ENCODE results near the gene TTC38. TPM values are rescaled to one million over a fixed set of nuclear protein-coding genes. Genes with fewer than 3 reads are reported as not detected.
"Not testable (repeated sequence)": the region's sequence is repeated elsewhere in the genome, so short reads cannot be mapped to it uniquely, and the experiment has no call there.

Gene TTC38
- total RNA-seq, 2 donors from 2014 or later = 13.8 to 18.0 TPM

DNA sequence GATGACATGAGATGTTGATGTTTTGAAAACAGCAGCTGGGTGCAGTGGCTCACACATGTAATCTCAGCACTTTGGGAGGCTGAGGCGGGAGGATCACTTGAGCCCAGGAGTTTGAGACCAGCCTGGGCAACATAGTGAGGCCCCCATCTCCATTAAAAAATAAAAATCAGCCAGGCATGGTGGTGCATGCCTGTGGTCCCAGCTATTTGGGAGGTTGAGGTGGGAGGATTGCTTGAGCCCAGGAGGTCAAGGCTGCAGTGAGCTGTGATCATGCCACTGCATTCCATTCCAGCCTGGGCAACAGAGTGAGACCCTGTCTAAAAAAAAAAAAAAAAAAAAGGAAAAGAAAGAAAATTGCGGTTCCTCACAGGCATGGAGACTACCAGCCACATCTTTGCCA lies 45.0 kb downstream of the TTC38 start:
- not testable (repeated sequence) for H3K4me3 Mint-ChIP-seq; H3K4me1 Mint-ChIP-seq; H3K27me3 Mint-ChIP-seq; H3K9me3 Mint-ChIP-seq; H3K27ac Mint-ChIP-seq; ATAC-seq (replicated peaks)
- peaks cover 27% of the 10 kb centered on the region for H3K36me3 Mint-ChIP-seq (ENCODE audit: low read depth)

DNA sequence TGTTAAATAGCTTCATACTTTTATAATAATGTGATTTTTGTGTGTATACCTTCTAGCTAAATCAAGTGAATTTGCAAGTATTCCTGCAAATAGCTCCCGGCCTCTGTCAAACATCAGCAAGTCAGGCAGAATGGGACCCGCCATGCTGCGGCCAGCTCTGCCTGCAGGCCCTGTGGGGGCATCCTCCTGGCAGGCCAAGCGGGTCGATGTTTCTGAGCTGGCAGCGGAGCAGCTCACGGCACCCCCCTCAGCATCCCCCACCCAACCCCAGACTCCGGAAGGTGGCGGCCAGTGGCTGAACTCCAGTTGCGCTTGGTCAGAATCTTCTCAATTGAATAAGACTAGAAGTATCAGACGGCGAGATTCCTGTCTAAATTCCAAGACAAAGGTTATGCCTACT lies 48.2 kb downstream of the TTC38 start:
- Mint-ChIP-seq H3K27me3 (no peaks in the 10 kb centered on the region), H3K9me3 (no peaks in the 10 kb centered on the region), H3K4me1 (no peaks in the 10 kb centered on the region), H3K27ac (no peak overlapping the region), H3K36me3 (ENCODE audit: low read depth) (peaks cover 15% of the 10 kb centered on the region), H3K4me3 (no peak overlapping the region)
- no peak for ATAC-seq (replicated peaks)

DNA sequence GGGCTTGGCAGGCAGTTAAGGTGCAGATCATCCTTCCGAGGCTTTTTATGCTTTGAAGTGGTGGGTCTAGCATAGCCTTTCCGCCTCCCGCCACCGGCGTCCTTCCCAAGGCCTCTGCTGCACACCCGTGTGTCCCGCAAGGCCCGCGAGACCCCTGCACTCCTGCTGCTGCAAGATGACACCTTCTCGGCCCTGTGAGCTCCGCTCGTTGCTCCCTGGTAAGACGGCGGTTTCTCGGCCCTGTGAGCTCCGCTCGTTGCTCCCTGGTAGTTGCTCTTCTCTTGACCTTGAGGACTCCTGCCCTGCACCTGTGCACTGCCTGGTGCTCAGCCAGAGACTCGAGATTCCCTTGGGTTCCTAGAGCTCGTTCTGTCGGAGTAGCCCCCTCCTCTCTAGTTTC lies 49.8 kb downstream of the TTC38 start:
- Mint-ChIP-seq H3K4me1 (no peaks in the 10 kb centered on the region), H3K36me3 (ENCODE audit: low read depth) (peaks cover 15% of the 10 kb centered on the region), H3K9me3 (no peaks in the 10 kb centered on the region), H3K27ac (no peak overlapping the region), H3K4me3 (no peak overlapping the region), H3K27me3 (no peaks in the 10 kb centered on the region)
- ATAC-seq (replicated peaks) = no peak

DNA sequence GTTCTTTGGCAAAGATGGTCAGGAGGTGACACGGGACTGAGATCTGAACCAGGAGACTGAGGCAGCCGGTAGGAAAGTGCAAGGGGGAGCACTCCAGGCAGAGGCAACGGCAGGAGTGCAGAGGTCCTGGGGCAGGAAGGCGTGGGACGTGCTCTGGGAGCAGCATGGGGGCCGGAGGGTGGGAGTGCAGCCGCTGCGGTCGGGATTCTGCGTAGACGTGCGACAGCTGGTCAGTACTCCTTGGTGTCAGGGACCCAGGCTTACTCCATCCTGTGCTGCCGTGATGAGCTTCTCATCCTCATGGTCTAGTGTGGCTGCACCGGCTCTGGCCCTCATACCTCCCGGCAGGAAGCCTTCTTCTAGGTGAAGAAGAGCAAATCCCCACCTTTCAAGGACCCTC lies 50.8 kb downstream of the TTC38 start:
- Mint-ChIP-seq H3K36me3 (ENCODE audit: low read depth) (peaks cover 15% of the 10 kb centered on the region), H3K9me3 (no peaks in the 10 kb centered on the region), H3K27ac (no peak overlapping the region), H3K27me3 (no peaks in the 10 kb centered on the region), H3K4me1 (no peaks in the 10 kb centered on the region), H3K4me3 (no peak overlapping the region)
- ATAC-seq (replicated peaks) = no peak

DNA sequence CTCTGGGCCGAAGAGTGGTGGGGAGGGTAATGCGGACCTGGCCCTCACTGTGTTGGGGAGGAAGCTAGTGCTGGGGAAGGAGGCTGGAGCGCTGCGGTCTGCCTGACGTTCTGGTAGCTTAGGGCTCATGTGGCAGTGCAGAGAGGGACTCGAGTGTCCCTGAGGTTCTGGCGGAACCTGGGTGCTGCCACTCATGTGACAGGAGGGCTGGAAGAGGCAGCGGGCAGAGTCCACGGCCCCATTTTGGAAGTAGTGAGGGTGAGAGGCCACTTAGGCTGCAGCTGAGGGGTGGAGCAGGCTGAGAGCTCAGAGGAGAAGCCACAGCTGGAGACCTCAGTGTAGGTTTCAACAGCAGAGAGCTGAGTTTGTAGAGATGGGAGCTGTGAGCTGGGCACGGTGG lies 51.5 kb downstream of the TTC38 start:
- no peaks in the 10 kb centered on the region for H3K4me1 Mint-ChIP-seq
- no peak for ATAC-seq (replicated peaks)
- H3K4me3 Mint-ChIP-seq = no peak overlapping the region
- H3K27me3 Mint-ChIP-seq = no peaks in the 10 kb centered on the region
- peaks cover 15% of the 10 kb centered on the region for H3K36me3 Mint-ChIP-seq (ENCODE audit: low read depth)
- no peaks in the 10 kb centered on the region for H3K9me3 Mint-ChIP-seq
- no peak overlapping the region for H3K27ac Mint-ChIP-seq

- H3K4me3 Mint-ChIP-seq = no peak overlapping the region
- no peak for ATAC-seq (replicated peaks)
- H3K36me3 Mint-ChIP-seq (ENCODE audit: low read depth) = peaks cover 15% of the 10 kb centered on the region
- no peaks in the 10 kb centered on the region for H3K9me3 Mint-ChIP-seq
- no peak overlapping the region for H3K27ac Mint-ChIP-seq
- no peaks in the 10 kb centered on the region for H3K4me1 Mint-ChIP-seq
- H3K27me3 Mint-ChIP-seq = no peaks in the 10 kb centered on the region
Observed at GRCh38 chr22:46320166-46320710, 52.4 kb downstream of the TTC38 start.

- Mint-ChIP-seq H3K9me3 (no peaks in the 10 kb centered on the region), H3K36me3 (ENCODE audit: low read depth) (peaks cover 15% of the 10 kb centered on the region), H3K27me3 (no peaks in the 10 kb centered on the region), H3K27ac (no peak overlapping the region), H3K4me1 (no peaks in the 10 kb centered on the region), H3K4me3 (no peak overlapping the region)
- no peak for ATAC-seq (replicated peaks)
Observed at GRCh38 chr22:46320716-46321386, 53.0 kb downstream of the TTC38 start.

DNA sequence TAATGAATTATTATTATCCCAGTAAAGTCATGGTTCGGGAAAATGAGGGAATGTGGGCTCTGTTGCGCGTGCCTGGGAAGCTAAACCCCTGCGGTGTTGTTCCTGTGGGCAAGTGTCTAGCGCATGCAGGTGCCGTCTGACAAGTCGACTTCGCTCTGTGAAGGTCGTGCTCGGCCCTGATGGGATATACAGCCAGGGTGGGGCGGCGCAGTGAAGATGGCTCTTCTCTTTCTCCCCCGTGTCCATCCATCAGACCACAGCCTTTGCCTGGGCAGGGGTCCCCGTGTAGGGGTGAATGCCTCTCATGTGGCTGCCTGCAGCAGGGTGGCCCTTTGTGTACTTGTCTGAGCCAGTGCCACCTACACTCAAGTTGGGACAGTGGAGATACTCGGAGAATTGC lies 54.9 kb downstream of the TTC38 start:
- Mint-ChIP-seq H3K4me3 (no peak overlapping the region), H3K9me3 (no peaks in the 10 kb centered on the region), H3K27me3 (no peaks in the 10 kb centered on the region), H3K4me1 (no peaks in the 10 kb centered on the region), H3K27ac (no peak overlapping the region), H3K36me3 (ENCODE audit: low read depth) (peaks cover 14% of the 10 kb centered on the region)
- ATAC-seq (replicated peaks) = no peak

GRCh38 chr22:46323162-46323561 lies 55.4 kb downstream of the TTC38 start:
- H3K36me3 Mint-ChIP-seq (ENCODE audit: low read depth) = peaks cover 9% of the 10 kb centered on the region
- H3K4me3 Mint-ChIP-seq = no peak overlapping the region
- H3K27me3 Mint-ChIP-seq = no peaks in the 10 kb centered on the region
- H3K27ac Mint-ChIP-seq = no peak overlapping the region
- no peak for ATAC-seq (replicated peaks)
- no peaks in the 10 kb centered on the region for H3K9me3 Mint-ChIP-seq
- H3K4me1 Mint-ChIP-seq = no peaks in the 10 kb centered on the region

DNA sequence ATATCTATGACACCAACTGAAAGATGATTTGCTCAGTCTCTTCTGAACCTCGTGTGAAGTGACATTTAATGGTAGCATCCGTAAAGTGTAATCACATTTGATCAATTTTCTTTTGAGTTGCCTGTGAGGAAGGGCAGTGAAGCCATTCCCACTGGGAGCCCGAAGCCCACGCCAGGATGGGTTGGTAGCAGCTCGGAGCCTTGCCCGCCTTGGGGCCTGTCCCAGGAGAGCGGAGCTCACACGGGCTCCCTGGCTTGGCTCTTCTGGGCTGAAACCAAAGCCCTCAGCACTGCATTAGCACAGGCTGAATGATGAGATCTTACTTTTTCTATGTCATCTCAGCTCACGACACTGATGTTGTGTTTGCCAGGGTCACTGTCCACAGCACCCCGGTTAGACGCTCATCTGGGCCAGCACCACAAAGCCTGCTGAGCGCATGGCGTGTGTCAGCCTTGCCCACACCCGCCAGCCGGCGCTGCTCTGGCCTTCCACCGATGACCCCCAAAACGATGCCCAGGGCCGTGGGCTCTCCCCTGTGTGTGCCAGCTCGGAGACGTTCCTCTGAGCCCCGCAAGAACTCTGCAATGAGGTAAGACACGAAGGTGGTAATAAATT lies 58.4 kb downstream of the TTC38 start:
- Mint-ChIP-seq H3K36me3 (ENCODE audit: low read depth) (peaks cover 15% of the 10 kb centered on the region), H3K27me3 (no peaks in the 10 kb centered on the region), H3K9me3 (no peaks in the 10 kb centered on the region), H3K27ac (no peak overlapping the region), H3K4me3 (no peak overlapping the region), H3K4me1 (no peaks in the 10 kb centered on the region)
- no peak for ATAC-seq (replicated peaks)

DNA sequence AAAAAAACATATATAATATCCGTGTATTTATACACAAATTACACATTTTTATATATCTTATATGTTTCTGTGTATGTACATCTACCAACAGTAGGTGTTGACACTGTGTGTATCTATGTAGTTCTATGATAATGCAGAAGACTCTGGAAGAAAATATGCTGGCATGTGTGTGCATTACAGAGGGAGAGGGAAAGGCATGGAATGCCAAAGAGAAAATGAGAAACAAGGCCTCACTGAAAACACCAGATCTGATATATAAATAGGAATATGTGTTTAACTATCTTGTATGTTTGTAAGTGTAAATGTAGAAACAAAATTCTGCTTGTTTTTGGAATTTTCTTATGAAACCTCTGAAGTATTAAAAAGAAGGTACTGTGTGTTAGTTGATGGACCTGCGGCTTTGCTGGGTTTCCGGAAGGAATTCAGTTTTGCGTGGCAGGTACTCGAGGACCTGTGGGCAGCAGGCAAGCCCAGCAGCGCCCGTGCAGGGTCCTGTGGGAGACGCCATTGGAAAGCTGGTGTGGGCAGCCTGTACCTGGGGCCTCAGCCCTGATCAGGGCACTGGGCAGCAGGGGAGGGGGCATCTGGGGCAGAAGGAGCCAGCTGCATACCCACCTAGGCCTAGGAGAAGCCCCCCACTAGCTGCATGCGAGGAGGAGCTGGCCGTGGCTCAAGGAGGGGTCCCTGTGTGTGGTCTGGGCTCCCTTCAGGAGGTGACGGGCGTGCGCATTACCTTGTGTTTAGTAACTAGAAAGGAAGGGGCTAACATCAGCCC lies 60.1 kb downstream of the TTC38 start:
- peaks cover 15% of the 10 kb centered on the region for H3K36me3 Mint-ChIP-seq (ENCODE audit: low read depth)
- H3K27me3 Mint-ChIP-seq = no peaks in the 10 kb centered on the region
- H3K4me3 Mint-ChIP-seq = no peak overlapping the region
- H3K27ac Mint-ChIP-seq = no peak overlapping the region
- ATAC-seq (replicated peaks) = no peak
- H3K9me3 Mint-ChIP-seq = no peaks in the 10 kb centered on the region
- no peaks in the 10 kb centered on the region for H3K4me1 Mint-ChIP-seq

GRCh38 chr22:46328797-46329196 lies 61.0 kb downstream of the TTC38 start:
- Mint-ChIP-seq H3K27me3 (no peaks in the 10 kb centered on the region), H3K36me3 (ENCODE audit: low read depth) (peaks cover 15% of the 10 kb centered on the region), H3K4me3 (no peak overlapping the region), H3K9me3 (no peaks in the 10 kb centered on the region), H3K27ac (no peak overlapping the region), H3K4me1 (no peaks in the 10 kb centered on the region)
- ATAC-seq (replicated peaks) = no peak

DNA sequence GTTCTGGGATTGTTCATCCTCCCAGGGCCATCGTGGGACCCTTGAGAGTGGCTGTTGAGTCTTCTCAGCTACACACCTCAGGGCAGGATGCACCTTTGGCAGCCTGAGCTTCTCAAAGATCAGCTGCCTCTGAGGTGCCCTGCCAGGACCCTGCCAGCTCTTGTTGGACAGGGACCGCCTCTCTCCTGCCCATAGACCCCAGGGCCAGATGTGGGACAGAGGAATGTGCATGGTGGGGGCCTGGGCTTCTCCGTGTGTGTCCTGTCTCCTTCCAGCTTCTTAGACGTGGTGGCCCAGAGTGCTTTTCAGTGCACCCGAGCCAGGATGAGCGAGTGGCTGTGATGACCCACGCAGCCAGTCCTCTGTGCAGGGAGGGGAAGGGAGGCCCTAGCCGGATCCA lies 61.8 kb downstream of the TTC38 start:
- Mint-ChIP-seq H3K36me3 (ENCODE audit: low read depth) (peaks cover 15% of the 10 kb centered on the region), H3K27ac (no peak overlapping the region), H3K4me3 (no peak overlapping the region), H3K27me3 (no peaks in the 10 kb centered on the region), H3K9me3 (no peaks in the 10 kb centered on the region), H3K4me1 (peaks cover 4% of the 10 kb centered on the region)
- no peak for ATAC-seq (replicated peaks)

GRCh38 chr22:46330426-46330825 lies 62.6 kb downstream of the TTC38 start:
- no peak overlapping the region for H3K27ac Mint-ChIP-seq
- peaks cover 4% of the 10 kb centered on the region for H3K4me1 Mint-ChIP-seq
- H3K27me3 Mint-ChIP-seq = no peaks in the 10 kb centered on the region
- no peaks in the 10 kb centered on the region for H3K9me3 Mint-ChIP-seq
- no peak for ATAC-seq (replicated peaks)
- H3K36me3 Mint-ChIP-seq (ENCODE audit: low read depth) = peaks cover 15% of the 10 kb centered on the region
- no peak overlapping the region for H3K4me3 Mint-ChIP-seq

DNA sequence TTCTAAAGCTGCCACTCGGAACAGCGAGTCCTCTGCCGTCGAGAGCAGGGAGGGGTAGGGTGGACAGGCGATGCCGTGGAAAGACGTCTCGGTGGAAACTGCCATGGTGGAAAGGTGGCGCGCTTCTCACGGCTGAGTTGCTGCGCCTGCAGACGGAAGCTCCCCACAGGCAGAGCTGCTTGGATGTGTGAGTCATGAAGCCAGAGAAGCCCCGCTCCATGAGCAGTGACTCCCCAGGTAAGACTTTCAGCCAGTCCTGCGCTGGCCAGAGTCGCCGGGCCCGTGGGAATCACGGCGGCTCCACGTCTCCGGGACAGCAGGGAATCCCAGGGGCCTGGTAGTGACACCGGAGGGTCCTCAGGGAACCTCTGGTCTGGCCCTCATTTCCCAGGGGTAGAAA lies 63.7 kb downstream of the TTC38 start:
- Mint-ChIP-seq H3K4me3 (no peak overlapping the region), H3K4me1 (peaks cover 6% of the 10 kb centered on the region), H3K9me3 (no peaks in the 10 kb centered on the region), H3K36me3 (ENCODE audit: low read depth) (peaks cover 17% of the 10 kb centered on the region), H3K27me3 (no peaks in the 10 kb centered on the region), H3K27ac (no peak overlapping the region)
- no peak for ATAC-seq (replicated peaks)

Measured in activated T-helper 17 cell treated with anti-CD3 and anti-CD28 coated beads, Interleukin-2, amount 50 U/mL, for 72 hours (primary cell).